EL (cell line): ENCODE data around the gene SRCAP.
A peak's percentile ranks its signal among the peaks of the same experiment; 100 is the strongest.
"Not testable (repeated sequence)": the region's sequence is repeated elsewhere in the genome, so short reads cannot be mapped to it uniquely, and the experiment has no call there.

ENCODE experiments used
- DNase-seq: peaks from one replicate; pipeline ENCODE4 v3.0.0-alpha.2; 2016

Gene SRCAP

DNA sequence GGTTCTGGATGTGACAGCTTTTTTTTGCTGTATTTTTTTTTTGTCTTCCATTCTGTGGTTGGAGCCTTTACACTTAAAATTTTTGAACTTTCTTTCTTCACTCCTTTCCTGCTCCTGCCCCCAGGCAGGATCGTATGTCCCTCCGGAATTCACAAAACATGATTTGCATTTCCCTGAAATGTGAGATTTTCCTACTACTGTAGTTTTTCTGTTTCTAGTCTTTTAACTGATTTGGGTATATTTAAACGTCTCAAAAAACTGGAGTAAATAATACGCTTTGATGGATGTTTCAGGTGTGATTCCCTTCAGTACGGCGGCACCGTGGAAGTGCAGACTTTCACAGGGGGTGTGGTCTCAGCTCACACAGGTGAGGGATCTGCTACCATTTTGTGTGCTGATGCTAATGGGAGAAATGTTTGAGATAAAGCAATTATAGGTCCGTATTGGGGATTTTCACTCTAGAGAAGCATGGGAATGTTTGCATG is 686 bp downstream of the SRCAP start:
- DNase-seq = no peak

DNA sequence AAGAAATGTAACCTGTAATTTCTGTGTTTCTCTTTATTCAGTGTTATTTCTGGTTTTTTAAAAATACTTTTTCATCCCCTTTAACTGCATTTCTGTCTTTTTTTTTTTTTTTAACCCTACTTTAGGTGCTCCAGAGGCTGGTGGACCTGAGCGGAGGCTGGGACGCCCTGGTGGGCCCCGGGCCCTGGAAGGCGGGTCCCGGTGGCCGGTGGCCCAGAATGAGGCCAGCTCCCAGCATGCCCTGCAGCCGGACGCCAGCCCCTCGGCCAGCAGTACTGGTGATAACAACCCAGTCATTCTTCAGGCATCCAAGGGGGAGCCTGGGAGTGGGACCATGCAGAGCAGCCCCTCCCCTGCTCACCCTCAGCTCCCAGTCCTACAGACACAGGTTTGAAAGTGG is 1.5 kb downstream of the SRCAP start:
- no peak for DNase-seq

DNA sequence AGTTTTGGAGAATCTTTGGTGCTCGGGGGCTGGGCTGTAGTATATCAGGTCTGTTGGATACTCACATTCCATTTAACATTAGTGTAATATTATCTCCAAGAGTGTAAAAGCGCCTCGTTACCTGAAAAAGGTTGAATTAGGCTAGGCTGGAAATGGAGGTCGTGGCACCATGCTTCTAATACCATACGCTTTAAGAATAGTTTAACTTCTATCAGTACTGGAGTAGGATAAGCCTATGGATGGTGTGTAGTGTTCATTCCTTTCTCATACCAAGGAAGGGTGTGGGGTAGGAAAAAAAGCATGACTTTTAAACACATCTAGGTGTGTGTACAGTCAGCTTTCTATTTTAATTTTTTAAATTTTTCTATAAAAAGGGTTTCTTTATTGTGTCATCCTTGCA is 2.0 kb downstream of the SRCAP start:
- DNase-seq = no peak

DNA sequence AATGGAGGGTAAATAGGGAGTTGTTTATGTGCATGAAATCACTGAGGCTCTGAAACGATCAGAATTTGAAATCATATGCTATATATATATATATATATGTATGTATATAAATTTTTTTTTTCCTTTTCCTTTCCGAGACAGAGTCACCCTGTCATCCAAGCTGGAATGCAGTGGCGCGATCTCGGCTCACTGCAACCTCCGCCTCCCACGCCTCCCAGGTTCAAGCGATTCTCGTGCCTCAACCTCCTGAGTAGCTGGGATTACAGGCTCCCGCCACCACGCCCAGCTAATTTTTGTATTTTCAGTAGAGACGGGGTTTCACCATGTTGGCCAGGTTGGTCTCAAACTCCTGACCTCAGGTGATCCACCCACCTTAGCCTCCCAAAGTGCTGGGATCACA is 4.1 kb downstream of the SRCAP start:
- not testable (repeated sequence) for DNase-seq

DNA sequence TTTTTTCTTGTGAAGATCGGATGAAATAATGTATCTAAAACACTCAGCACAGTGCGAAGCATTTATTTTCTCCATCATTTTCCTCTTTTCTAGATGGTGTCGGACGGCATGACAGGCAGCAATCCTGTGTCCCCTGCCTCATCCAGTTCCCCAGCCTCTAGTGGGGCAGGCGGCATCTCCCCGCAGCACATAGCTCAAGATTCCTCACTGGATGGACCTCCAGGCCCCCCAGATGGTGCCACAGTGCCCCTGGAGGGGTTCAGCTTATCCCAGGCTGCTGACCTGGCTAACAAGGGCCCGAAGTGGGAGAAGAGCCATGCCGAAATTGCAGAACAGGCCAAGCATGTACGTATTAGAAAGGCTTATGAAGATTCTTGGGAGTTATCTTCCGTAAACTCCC is 5.0 kb downstream of the SRCAP start:
- no peak for DNase-seq

DNA sequence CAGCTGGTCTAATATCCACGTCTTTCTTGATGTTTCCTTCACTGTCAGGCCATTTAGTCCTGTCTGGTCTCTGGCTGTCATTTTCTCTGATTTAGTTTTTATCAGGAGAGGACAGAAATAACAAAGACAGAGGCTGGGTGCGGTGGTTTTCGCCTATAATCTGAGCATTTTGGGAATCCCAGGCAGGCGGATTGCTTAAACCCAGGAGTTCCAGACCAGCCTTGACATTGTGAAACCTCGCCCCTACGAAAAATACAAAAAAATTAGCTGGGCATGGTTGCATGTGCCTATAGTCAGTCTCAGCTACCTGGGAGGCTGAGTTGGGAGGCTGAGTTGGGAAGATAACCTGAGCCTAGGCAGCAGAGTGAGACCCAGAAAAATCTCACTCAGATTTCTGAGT is 7.1 kb downstream of the SRCAP start:
- DNase-seq = no peak

DNA sequence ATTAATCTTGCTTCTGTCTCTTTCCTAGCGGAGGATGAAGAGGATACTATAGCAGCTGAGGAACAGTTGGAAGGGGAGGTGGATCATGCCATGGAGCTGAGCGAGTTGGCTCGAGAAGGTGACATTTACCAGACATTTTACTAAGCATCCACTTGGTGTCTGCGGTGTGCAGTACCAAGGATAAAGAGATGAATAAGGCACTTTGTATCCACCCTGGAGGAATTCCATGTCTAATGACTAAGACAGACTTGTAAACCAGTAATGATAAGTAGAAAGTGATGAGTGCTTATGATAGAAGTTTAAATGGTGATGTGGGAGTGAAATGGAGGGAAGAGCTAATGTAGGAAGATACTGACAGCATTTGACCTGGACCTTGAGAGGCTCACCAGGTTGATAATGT is 12.0 kb downstream of the SRCAP start:
- DNase-seq = no peak

DNA sequence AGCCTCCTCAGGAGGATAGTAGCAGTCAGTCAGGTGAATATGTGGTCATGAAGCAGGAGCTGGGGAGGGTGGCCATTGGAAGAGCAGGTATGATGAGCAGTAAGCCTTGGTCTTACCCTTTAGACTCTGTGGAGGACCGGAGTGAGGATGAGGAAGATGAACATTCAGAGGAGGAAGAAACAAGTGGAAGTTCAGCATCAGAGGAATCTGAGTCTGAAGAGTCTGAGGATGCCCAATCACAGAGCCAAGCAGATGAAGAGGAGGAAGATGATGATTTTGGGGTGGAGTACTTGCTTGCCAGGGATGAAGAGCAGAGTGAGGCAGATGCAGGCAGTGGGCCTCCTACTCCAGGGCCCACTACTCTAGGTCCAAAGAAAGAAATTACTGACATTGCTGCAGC is 12.7 kb downstream of the SRCAP start:
- no peak for DNase-seq

DNA sequence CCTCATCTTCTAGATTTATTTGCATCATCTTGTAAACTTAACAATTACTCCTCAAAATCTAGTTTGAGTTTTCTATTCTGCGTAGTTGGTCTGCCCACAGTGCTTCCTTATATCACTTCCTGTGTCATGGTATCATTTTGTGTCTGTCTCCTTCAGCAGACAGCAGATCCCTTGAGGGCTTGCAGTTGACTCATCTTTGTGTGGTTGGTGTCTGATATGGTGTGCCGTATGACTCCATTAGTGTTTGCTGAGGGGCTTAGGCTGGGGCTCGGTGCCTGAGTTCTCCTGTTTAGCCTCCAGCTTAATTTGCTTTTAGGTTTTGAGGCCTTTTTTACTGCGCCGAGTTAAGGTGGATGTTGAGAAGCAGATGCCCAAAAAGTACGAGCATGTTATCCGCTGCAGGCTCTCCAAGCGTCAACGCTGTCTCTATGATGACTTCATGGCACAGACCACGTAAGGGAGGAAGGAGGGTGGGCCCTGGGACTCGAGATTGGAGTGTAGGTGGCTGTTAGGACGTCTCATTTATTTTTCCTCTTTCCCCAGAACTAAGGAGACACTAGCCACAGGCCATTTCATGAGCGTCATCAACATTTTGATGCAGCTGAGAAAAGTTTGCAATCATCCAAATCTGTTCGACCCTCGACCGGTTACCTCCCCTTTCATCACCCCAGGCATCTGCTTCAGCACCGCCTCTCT is 16.9 kb downstream of the SRCAP start:
- peak; percentile 77 for DNase-seq

DNA sequence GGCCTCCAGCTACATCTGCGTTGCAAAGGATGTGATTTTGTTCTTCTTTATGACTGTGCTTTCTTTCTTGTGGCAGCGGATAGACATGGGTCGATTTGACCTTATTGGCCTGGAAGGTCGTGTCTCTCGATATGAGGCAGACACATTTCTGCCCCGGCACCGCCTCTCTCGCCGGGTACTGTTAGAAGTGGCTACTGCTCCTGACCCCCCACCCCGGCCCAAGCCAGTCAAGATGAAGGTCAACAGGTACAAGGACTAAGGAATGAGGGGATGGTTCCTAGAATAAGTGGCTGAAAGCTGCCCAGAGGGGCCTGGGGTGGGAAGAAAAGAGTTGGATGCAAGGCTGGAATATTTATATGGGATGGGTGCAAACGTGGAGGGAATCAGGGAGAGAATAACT is 21.1 kb downstream of the SRCAP start:
- DNase-seq = no peak

DNA sequence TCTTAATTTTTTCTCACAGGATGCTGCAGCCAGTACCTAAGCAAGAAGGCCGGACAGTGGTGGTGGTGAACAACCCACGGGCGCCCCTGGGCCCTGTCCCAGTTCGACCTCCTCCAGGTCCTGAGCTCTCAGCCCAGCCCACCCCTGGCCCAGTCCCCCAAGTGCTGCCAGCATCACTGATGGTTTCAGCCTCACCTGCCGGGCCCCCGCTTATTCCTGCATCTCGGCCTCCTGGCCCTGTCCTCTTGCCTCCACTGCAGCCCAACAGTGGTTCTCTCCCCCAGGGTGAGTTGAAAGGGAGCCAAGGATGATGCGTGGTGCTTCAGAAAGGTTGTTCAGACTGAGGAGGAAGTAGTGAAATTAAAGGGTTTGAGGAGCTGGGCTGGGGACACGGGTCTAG is 21.7 kb downstream of the SRCAP start:
- no peak for DNase-seq

DNA sequence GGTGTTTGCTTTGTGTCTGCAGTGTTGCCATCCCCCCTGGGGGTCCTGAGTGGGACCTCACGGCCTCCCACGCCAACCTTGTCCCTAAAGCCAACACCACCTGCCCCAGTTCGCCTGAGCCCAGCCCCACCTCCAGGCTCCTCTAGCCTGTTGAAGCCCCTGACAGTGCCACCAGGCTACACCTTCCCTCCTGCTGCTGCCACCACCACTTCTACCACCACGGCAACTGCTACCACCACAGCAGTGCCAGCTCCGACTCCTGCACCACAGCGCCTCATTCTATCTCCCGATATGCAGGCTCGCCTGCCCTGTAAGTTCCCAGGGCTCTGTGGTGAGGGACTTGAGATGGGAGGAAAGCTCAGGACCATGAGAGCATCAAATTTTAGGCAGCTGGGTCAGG is 22.2 kb downstream of the SRCAP start:
- DNase-seq = no peak

DNA sequence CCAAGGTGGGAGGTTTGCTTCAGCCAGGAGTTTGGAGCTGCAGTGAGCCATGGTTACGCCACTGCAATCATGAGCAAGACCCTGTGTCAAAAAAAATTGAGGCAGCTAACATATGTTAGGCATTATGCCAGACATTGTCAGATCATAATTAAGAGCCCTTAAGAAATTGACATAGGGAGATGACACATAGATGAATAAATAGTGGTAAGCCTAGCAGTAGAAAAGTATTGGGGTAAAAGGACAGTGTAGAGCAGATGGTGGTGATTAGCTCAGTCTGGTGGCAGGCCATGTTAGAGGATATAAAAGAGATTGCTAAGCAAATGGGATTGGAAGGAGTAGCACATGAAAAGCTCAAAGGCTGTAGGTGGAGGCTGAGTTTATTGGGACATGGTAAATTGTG is 22.6 kb downstream of the SRCAP start:
- no peak for DNase-seq

DNA sequence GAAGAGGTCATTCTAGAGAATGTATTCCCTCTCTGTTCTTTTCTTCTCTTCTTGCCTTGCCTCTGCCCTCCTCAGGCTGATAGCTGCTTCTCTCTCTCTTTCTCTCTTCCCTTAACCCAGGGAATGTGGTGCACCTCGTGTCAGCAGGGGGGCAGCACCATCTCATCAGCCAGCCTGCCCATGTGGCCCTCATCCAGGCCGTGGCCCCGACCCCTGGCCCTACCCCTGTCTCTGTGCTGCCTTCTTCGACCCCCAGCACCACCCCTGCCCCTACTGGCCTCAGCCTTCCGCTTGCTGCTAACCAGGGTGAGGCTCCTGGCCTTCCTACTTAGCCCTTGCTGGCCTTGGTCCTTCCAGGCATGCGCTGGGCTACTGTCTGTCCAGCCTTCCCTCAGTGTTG is 23.5 kb downstream of the SRCAP start:
- DNase-seq = no peak

DNA sequence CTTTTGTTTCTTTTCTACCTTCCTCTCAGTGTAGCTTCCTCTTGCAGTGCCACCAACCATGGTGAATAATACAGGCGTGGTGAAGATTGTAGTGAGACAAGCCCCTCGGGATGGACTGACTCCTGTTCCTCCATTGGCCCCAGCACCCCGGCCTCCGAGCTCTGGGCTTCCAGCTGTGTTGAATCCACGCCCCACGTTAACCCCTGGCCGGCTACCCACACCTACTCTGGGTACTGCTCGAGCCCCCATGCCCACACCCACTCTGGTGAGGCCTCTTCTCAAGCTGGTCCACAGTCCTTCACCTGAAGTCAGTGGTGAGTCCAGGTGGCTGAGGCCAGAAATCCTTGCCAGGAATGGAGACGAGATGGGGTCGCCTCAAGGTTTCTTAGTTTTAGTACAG is 23.9 kb downstream of the SRCAP start:
- DNase-seq = no peak

DNA sequence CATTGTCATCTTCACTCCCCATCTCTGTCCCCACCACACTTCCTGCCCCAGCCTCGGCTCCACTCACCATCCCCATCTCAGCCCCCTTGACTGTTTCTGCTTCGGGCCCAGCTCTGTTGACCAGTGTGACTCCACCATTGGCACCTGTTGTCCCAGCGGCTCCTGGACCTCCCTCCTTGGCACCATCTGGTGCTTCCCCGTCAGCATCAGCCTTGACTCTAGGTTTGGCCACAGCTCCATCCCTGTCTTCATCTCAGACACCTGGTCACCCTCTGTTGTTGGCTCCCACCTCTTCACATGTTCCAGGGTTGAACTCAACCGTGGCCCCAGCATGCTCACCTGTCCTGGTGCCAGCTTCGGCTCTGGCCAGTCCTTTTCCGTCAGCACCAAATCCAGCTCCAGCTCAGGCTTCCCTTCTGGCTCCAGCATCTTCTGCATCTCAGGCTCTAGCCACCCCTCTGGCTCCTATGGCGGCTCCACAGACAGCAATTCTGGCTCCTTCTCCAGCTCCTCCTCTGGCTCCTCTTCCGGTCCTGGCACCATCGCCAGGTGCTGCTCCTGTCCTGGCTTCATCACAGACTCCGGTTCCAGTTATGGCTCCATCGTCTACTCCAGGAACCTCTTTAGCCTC is 24.9 kb downstream of the SRCAP start:
- DNase-seq = no peak

DNA sequence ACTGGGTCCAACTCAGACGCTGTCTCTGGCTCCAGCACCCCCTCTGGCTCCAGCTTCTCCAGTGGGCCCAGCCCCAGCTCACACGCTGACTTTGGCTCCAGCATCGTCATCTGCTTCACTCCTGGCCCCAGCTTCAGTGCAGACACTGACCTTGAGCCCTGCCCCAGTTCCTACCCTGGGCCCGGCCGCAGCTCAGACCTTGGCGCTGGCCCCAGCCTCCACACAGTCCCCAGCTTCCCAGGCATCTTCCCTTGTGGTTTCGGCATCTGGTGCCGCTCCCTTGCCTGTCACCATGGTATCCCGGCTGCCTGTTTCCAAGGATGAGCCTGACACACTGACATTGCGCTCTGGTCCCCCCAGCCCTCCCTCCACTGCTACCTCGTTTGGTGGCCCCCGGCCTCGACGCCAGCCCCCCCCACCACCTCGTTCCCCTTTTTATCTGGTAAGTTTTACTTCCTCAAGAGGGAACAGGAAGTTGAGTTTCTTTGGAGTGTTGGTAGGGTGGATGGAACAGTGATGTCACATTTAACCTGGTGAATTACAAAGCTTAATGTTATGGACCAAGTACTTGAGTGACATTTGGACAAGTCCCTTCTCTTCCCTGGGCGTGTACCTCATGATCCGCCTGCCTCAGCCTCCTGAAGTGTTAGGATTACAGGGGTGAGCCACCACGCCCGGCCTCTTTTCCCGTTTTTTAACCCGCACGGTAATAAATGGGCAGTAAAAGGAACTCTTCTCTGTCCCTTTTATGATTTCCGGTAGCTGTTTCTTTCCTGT is 25.9 kb downstream of the SRCAP start:
- DNase-seq = no peak

DNA sequence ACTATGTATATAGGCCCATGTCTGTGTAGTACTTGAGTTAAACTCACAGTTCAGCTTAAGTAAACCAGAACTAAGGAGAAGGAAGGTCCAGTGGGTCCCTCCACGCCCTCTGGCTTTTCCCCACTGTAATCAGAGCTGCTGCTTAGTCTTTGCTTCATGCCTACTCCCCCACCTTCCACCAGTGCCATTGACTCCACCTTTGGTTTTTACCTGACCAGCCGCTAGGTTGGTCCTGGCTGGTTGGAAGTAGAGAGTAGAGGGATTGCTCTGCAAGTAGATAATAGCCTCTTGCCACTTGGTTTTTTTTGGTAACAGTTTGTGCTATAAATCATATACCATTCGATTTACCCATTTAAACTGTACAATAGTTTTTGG is 26.4 kb downstream of the SRCAP start:
- no peak for DNase-seq

DNA sequence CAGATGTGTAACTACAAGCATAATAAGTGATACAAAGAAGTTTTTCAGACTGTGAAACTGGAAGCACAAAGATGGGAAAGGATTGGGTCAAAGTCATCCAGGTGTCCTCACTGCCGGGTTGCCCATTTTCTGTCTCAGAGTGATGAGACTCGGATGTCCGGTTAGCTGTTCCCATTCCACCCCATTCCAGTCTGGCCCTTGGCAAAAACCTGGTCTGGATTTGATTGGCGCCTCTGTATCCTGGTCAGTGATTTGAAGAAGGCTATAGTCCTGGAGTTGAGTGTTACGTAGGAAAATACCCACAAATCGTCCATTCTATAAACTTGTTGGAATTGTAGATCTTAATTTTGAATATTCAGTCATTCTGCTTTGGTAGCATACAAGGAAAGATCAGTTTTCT is 29.4 kb downstream of the SRCAP start:
- no peak for DNase-seq

DNA sequence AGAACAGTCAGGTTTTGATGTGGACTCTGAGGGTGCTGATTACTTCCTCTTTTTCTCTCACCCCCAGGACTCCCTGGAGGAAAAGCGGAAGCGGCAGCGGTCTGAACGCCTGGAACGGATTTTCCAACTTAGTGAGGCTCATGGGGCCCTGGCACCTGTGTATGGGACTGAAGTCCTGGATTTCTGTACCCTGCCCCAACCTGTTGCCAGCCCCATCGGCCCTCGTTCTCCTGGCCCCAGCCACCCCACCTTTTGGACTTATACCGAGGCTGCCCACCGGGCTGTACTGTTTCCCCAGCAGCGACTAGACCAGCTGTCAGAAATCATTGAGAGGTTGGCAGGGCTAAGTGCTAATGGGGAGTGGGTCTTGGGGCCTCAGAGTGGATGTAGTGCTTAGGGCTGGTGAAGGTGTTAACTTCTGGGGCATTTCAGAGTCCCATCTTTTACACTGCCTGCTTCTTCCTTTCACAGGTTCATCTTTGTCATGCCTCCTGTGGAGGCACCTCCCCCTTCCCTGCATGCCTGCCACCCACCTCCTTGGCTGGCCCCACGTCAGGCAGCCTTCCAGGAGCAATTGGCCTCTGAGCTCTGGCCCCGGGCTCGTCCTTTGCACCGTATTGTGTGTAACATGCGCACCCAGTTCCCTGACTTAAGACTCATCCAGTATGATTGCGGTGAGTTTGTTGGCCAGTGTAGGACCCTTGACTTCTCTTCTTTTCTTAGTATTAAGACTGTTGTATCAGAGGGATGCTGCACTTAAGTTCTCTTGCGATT is 30.1 kb downstream of the SRCAP start:
- no peak for DNase-seq

DNA sequence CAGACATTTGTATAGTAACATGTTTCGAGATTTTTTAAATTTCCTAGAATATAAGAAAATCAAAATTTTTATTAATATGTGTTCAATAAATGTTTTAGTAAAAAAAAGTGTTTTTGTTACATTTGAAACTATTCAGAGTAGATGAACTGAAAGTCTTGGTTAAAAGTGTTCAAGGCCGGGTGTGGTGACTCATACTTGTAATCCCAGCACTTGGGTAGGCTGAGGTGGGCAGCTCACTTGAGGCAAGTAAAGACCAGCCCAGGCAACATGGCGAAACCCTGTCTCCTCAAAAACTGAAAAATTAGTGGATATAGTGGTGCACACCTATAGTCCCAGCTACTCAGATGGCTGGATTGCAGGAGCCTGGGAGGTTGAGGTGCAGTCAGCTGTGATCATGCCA is 32.4 kb downstream of the SRCAP start:
- no peak for DNase-seq

DNA sequence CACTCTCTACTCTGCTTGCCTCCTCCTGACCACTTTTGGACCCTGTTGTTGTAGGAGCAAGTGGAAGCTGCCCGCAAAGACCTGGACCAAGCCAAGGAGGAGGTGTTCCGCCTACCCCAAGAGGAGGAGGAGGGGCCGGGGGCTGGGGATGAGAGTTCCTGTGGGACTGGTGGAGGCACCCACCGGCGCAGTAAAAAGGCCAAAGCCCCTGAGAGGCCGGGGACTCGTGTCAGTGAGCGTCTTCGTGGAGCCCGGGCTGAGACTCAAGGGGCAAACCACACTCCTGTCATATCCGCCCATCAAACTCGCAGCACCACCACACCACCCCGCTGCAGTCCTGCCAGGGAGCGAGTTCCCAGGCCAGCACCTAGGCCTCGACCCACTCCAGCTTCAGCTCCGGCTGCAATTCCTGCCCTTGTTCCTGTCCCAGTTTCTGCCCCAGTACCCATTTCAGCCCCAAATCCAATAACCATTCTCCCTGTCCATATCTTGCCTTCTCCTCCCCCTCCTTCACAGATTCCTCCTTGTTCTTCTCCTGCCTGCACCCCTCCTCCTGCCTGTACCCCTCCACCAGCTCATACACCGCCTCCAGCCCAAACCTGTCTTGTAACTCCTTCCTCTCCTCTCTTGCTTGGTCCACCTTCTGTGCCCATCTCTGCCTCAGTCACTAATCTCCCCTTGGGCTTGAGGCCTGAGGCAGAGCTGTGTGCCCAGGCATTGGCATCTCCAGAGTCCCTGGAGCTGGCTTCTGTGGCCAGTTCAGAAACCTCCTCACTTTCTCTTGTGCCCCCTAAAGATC is 38.2 kb downstream of the SRCAP start:
- no peak for DNase-seq
